Sciatic nerve (tissue), 2 donors: Measurements from ENCODE around the gene SPNS2. TPM values are rescaled to one million over a fixed set of nuclear protein-coding genes. Genes with fewer than 3 reads are reported as not detected.

Source experiments
- ATAC-seq: fragments of 200-7000 bp; cut with Tn5 transposase; one replicate; pipeline ENCODE4 v1.9.1; 2020; ENCODE audit warnings: mild to moderate bottlenecking, moderate library complexity
- DNase-seq: peaks from one replicate; pipeline ENCODE4 v3.0.0-alpha.2; 2020; ENCODE audit warnings: low spot score
- intact Hi-C: fragments of 100-400 bp; cut with DNase I; formaldehyde crosslinking; loops from one replicate; pipeline ENCODE4 v1.14.2; 2022
- total RNA-seq: library from RNA; stranded (reverse); fragmentation: NEBNext Ultra II Directional; extraction: Animal tissue kit (Norgen Biotek cat#: 25700); gene quantifications from one replicate; pipeline ENCODE4 v1.2.1, GENCODE V29; 2021
- donor health status: DM: no; HTN: no; CAD: no.
- donor health status: DM: no; HTN: no; CAD: no.

The SPNS2 gene
- 31.6 TPM for total RNA-seq

- DNase-seq: peak; percentile 69
- intact Hi-C loops: no loop called here
- peak; percentile 84 for ATAC-seq
These were observed at the start of gene SPNS2 for GRCh38 chr17:4498461-4499397. SPNS2 (plus strand) TSS chr17:4498881; CDS start chr17:4499048, 167 bp downstream.

DNA sequence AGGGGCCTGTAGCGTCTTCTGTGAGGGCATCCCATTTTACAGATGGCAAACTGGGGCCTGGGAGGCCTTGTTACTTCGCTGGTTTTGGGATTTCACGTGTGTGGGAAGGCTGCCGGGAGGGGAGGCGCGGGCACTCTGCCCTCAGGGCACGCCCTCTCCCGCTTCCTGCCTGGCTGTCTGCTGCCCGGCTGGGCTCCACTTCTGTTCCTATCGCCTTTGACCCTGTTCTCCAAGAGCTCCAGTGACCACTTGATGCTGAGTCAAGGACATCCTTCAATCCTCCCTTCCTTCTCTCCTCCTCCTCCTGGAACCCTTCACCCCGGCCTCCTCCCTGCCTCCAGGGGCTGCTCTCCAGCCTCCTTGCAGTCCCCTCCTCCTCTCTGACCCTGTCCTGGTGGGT lies 48.9 kb upstream of the SPNS2 start:
- ATAC-seq (peak; percentile 27), DNase-seq (no peak)
- intact Hi-C loops: no loop called here

GRCh38 chr17:4450710-4451316 lies 47.9 kb upstream of the SPNS2 start:
- ATAC-seq (peak; percentile 55), DNase-seq (no peak)
- intact Hi-C loops: no loop called here

DNA sequence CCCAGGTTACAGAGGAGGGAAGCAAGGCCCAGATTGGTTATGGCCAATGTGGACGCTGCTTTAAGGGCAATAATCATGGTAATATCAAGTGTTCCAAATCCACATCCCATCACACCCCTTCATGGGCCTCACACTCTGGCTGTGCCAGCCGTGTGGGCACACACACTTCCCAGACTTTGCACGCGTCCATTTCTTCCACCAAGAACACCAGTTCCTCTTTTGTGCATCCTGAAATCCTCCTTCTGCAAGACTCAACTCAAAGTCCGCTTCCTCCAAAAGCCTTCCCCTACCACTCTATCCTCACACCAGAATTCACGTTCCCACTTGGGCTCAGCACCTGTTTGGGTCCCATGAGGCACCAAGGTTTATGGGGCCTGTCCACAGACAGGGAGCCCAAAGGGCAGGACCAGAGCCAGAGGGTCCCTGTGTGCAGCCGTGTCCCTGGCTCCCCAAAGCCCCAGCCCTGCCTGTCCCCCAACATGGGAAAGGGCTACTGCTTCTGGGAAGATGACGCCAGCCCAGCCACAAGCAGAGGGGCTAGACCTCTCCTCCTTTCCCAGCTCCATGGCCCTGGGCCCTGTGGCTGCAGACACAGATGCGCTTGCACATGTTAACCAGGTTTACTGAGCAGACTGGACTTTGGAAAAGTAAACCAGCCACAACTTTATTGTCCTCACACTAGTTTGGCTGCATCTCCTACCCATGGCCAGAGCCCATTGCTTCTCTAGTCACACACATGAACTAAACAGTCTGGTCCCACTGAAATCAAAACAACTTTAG lies 44.7 kb upstream of the SPNS2 start:
- ATAC-seq (no peak), DNase-seq (no peak)
- intact Hi-C loops: no loop called here

DNA sequence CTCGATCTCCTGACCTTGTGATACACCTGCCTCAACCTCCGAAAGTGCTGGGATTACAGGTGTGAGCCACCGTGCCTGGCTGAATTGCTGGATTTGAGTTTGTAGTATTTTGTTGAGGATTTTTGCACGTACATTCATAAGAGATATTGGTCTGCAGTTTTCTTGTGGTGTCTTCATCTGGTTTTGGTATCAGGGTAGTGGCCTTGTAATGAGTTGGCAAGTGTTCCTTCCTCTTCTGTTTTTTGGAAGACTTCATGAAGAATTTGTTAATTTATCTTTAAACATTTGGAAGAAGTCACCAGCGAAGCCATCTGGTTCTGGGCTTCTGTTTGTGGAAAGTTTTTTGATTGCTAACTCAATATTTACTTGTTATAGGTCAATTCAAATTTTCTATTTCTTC lies 38.0 kb upstream of the SPNS2 start:
- ATAC-seq: no peak
- DNase-seq: no peak
- intact Hi-C loops: no loop called here

DNA sequence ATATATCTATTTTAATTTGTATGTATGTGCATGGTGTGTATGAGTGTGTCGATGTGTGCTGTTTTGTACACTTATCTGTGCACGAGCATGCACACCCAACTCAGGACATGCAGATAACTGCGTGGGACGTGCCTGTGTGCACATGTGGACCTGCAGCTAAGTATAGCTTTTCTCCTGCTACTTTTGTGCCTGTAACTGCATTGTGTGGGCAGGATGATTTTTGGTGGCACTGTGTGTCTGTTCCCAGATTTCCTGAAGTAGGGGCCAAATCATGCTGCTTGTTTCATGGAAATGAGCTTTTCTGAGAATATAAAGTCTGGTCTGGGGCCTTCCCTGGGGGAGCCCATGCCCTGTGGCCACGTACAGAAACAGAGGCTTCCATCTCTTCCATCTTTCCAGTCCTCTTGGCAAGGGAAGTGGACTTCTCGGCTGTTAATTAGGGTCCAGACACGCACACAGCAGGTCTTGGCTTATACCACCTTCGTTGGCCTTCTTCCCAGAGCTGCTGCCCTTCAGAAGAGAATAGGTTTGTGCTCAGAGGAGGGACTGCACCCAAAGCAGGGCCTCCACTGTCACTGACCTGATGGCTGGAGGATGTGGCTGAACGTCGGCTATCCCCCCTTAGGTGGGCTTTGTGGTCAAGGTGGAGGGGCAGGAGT lies 34.7 kb upstream of the SPNS2 start:
- no peak for ATAC-seq
- intact Hi-C loops: no loop called here
- no peak for DNase-seq

DNA sequence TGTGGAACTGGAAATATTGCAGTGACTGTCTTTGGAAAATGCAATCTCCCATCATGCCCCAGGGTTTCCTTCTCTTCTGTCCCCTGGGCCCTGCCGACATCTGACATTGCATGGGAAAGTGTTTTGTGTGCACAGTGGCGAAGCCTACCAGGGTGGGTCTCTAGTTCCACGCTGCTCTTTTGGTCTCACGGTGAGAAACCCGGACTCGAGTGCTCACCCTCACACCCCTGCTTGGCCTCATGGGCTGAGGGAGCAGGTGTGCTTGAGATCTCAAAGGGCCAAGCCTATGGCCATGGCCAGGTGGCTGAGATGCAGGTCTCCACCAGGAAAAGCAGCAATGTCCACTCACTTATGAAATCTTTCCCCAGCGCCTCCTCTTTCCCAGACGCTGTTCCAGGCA lies 32.9 kb upstream of the SPNS2 start:
- no peak for ATAC-seq
- intact Hi-C loops: no loop called here
- DNase-seq: no peak

DNA sequence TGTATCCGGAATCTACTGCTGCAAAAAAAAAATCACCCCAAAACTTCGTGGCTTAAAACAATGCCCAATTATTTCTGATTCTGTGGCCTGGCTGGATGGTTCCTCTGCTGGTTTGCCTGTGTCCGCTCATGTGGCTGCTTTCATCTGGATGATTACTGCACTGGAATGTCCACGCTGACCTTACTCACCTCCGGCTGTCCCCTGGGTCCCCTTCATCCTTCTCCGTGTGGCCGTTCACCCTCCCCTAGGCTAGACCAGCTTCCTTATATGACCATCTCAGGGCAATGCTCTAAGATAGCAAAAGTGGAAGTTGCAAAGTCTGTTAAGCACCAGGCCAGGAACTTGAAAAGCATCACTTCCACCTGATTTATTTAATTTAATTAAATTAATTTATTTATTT lies 31.4 kb upstream of the SPNS2 start:
- intact Hi-C loops: no loop called here

DNA sequence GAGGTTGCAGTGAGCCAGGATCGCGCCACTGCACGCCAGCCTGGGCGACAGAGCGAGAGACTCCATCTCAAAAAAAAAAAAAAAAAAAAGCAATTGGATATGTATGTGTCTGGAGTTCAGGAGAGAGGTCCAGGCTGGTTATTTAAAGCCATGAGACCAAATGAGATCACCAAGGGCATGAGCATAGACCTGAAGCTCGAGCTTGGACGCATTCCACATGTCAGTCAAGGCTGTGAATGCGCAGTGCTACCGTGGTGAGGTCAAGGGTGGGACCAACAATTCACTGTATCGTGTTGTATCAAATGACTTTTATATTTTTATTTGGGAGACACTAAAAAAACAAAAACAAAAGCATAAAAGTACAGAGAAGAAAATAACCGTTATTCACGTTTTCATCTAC lies 29.1 kb upstream of the SPNS2 start:
- ATAC-seq: no peak
- no peak for DNase-seq
- intact Hi-C loops: no loop called here

More for the DNA sequence above, 31.4 kb upstream of the SPNS2 start:
- DNase-seq (no peak), ATAC-seq (no peak)

- intact Hi-C loops: no loop called here
- no peak for DNase-seq
These were observed 26.4 kb upstream of the SPNS2 start for GRCh38 chr17:4472286-4472685.

GRCh38 chr17:4474093-4474492 lies 24.6 kb upstream of the SPNS2 start:
- intact Hi-C loops: no loop called here
- no peak for ATAC-seq
- no peak for DNase-seq

More at GRCh38 chr17:4472286-4472685, 26.4 kb upstream of the SPNS2 start:
- no peak for ATAC-seq

DNA sequence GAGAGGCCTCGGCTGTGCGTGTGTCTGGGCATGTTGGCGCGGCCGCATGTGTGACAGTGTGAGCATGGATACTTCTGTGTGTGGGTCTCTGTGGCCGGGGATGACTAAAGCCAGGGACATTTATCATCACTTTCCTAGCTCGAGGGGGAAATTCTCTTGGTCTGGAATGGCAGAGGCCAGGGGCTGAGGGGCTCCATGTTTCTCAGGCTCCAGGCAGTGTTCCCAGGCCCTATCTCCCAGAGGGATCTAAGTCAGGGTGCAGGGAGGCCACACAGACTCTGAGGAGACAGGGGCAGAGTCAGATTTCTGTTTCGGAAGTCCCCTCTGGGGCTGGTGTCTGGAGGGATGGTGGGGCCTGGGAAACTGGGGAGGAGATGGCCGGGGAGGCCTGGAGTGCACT lies 23.7 kb upstream of the SPNS2 start:
- intact Hi-C loops: no loop called here
- ATAC-seq: no peak

GRCh38 chr17:4475463-4475862 lies 23.2 kb upstream of the SPNS2 start:
- intact Hi-C loops: no loop called here
- DNase-seq (no peak), ATAC-seq (no peak)

More for the DNA sequence above, 23.7 kb upstream of the SPNS2 start:
- DNase-seq: no peak

DNA sequence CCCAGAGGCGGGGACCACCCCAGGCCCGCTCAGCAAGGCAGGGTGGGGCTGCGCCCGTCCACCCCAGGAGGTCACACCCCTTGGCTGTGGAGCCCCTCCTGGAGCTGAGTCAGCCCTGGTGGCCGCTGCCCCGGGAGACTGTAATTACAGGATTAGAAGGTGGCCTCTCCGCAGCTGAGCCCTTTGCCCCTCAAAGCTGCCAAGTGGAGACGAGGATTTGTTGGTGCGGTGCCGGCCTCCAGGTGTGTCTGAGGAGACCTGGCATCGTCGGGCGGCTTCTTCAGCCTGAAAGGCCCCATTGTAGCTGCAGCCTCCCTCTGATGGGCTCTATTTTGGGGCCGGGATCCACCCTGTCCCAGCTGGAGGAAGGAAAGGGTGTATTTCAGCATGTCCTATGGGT lies 22.7 kb upstream of the SPNS2 start:
- no peak for ATAC-seq
- DNase-seq: no peak
- intact Hi-C loops: no loop called here

DNA sequence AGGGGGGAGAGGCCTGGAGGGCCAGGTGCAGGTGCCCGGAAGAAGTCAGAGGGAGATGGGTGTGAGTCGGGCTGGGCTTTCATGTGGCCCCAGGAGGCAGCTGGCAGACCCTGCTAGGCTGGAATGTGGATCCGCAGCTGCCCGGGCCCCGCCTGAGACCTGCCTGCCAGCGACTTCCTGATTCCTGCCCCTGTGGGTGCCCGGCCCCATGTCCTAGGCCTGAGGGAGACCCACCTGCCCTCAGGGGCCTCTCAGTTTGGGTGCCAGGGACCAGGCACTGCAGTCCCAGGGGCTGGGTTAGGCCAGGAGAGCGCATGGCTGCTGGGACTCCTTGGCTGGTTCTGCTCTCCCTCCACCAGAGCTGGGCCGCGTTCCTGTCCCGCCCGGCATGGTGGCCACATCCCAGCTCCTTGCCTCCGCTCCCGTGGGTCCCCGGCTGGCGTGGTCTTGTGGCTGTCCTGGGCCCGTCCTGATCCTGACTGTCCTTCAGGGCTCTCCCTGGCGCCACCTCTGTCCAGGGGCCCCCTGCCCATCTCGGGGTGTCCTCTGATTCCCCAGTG lies 22.1 kb upstream of the SPNS2 start:
- intact Hi-C loops: no loop called here
- ATAC-seq (no peak), DNase-seq (no peak)

- DNase-seq: no peak
- intact Hi-C loops: no loop called here
- ATAC-seq: no peak
These were observed 21.4 kb upstream of the SPNS2 start for GRCh38 chr17:4477255-4477791.

DNA sequence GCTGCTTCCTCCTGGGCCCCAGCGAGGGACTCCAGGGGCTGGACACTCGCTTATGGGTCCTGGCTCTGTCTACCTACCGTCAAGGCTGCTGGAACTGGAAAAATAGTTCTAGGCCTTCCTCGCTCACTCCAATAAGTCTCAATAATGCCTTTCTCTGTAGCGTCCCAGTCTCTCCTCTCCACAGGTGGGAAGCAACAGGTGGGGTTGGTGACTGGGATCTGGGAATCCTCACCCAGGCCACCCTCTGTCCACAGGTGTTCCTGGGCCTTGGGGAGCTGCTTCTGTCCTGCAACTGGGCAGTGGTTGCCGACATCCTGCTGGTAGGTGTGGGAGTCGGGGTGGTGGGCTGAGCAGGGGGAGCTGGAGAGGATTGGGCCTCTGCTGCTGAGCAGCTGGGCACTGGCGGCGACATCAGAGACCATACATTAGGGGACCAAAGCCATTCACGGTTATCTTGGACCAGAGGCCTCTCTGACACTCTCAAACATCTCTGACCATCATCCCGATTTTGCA lies 20.3 kb upstream of the SPNS2 start:
- ATAC-seq: no peak
- intact Hi-C loops: no loop called here

GRCh38 chr17:4479340-4479981 lies 19.2 kb upstream of the SPNS2 start:
- no peak for ATAC-seq
- DNase-seq: no peak
- intact Hi-C loops: no loop called here

More for the DNA sequence above, 20.3 kb upstream of the SPNS2 start:
- DNase-seq: no peak
